ENCODE measurements around the gene PROX1.

PROX1 gene

GRCh38 chr1:214072426-214073157 lies 84.8 kb downstream of the PROX1 start:
- no peaks in the 10 kb centered on the region for H3K9me3 ChIP-seq
- no peak for TF ChIP-seq CTCF (IDR thresholded peaks at IDR 0.05)

GRCh38 chr1:214074477-214074876 lies 86.7 kb downstream of the PROX1 start:
- Histone ChIP-seq H3K9me3 (no peaks in the 10 kb centered on the region), H3K36me3 (no peaks in the 10 kb centered on the region), H3K27ac (no peak overlapping the region), H3K4me1 (ENCODE audit: control insufficient read depth in 1 of 2, insufficient read depth in 1 of 2, low read depth in 1 of 2, low read length in 1 of 2) (no peaks in the 10 kb centered on the region), H3K4me3 (ENCODE audit: low read depth in 1 of 2, low read length in 1 of 2) (no peak overlapping the region), H3K27me3 (no peaks in the 10 kb centered on the region)
- no peak for TF ChIP-seq CTCF (IDR thresholded peaks at IDR 0.05)

More at GRCh38 chr1:214072426-214073157, 84.8 kb downstream of the PROX1 start:
- Histone ChIP-seq H3K36me3 (no peaks in the 10 kb centered on the region), H3K27ac (no peak overlapping the region), H3K4me1 (ENCODE audit: control insufficient read depth in 1 of 2, insufficient read depth in 1 of 2, low read depth in 1 of 2, low read length in 1 of 2) (no peaks in the 10 kb centered on the region), H3K27me3 (no peaks in the 10 kb centered on the region), H3K4me3 (ENCODE audit: low read depth in 1 of 2, low read length in 1 of 2) (no peak overlapping the region)

GRCh38 chr1:214075305-214075998 lies 87.7 kb downstream of the PROX1 start:
- Histone ChIP-seq H3K9me3 (no peaks in the 10 kb centered on the region), H3K4me3 (ENCODE audit: low read depth in 1 of 2, low read length in 1 of 2) (no peak overlapping the region), H3K27ac (no peak overlapping the region), H3K36me3 (no peaks in the 10 kb centered on the region), H3K4me1 (ENCODE audit: control insufficient read depth in 1 of 2, insufficient read depth in 1 of 2, low read depth in 1 of 2, low read length in 1 of 2) (no peaks in the 10 kb centered on the region), H3K27me3 (no peaks in the 10 kb centered on the region)
- no peak for TF ChIP-seq CTCF (IDR thresholded peaks at IDR 0.05)

GRCh38 chr1:214075999-214076707 lies 88.4 kb downstream of the PROX1 start:
- Histone ChIP-seq H3K36me3 (no peaks in the 10 kb centered on the region), H3K4me3 (ENCODE audit: low read depth in 1 of 2, low read length in 1 of 2) (no peak overlapping the region), H3K9me3 (no peaks in the 10 kb centered on the region), H3K27ac (no peak overlapping the region), H3K4me1 (ENCODE audit: control insufficient read depth in 1 of 2, insufficient read depth in 1 of 2, low read depth in 1 of 2, low read length in 1 of 2) (no peaks in the 10 kb centered on the region), H3K27me3 (no peaks in the 10 kb centered on the region)
- no peak for TF ChIP-seq CTCF (IDR thresholded peaks at IDR 0.05)

GRCh38 chr1:214076708-214077065 lies 88.9 kb downstream of the PROX1 start:
- Histone ChIP-seq H3K27me3 (no peaks in the 10 kb centered on the region), H3K27ac (no peak overlapping the region), H3K9me3 (no peaks in the 10 kb centered on the region), H3K4me1 (ENCODE audit: control insufficient read depth in 1 of 2, insufficient read depth in 1 of 2, low read depth in 1 of 2, low read length in 1 of 2) (no peaks in the 10 kb centered on the region), H3K4me3 (ENCODE audit: low read depth in 1 of 2, low read length in 1 of 2) (no peak overlapping the region), H3K36me3 (no peaks in the 10 kb centered on the region)
- TF ChIP-seq CTCF (IDR thresholded peaks at IDR 0.05): no peak
